ENCODE data around the gene DVL3.

DNA sequence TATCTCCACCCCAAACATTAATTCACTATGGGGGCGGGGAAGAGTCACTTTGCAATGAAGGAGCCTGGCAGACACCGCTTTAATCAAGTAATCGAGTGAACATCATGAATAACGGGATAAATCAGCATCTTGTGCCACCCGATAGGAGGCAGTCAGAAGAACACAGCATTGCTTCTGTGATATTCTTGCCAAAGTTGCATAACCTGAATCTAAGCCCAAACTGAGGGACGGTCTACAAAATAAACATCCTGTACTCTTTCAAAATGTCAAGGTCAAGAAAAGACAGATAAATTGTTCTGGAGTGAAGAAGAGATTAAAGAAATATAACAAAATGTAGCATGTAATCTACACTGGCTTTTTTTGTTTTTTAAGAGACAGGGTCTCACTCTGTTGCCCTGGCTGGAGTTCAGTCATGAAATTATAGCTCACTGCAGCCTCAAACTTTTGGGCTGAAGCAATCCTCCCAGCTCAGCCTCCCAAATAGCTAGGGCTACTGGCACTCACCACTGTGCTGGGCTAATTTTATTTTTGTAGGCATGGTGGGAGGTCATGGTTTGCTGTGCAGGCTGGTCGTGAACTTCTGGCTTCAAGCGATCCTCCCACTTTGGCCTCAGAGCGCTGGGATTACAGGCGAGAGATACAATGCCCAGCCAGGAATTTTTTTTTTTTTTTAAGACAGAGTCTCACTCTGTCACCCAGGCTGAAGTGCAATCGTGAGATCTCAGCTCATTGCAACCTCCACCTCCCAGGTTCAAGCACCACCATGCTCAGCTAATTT lies 54.2 kb downstream of the DVL3 start:
- TF ChIP-seq, protein P1, sequence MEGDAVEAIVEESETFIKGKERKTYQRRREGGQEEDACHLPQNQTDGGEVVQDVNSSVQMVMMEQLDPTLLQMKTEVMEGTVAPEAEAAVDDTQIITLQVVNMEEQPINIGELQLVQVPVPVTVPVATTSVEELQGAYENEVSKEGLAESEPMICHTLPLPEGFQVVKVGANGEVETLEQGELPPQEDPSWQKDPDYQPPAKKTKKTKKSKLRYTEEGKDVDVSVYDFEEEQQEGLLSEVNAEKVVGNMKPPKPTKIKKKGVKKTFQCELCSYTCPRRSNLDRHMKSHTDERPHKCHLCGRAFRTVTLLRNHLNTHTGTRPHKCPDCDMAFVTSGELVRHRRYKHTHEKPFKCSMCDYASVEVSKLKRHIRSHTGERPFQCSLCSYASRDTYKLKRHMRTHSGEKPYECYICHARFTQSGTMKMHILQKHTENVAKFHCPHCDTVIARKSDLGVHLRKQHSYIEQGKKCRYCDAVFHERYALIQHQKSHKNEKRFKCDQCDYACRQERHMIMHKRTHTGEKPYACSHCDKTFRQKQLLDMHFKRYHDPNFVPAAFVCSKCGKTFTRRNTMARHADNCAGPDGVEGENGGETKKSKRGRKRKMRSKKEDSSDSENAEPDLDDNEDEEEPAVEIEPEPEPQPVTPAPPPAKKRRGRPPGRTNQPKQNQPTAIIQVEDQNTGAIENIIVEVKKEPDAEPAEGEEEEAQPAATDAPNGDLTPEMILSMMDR (IDR thresholded peaks at IDR 0.05; ENCODE audit: low read length) = no peak
- no peak for TF ChIP-seq EZH2 (optimal IDR thresholded peaks at IDR 0.05; ENCODE audit: low read depth, low read length)

All from MM.1S (cell line).